ENCODE results near the gene STYXL1.

- TF ChIP-seq POLR2A (IDR thresholded peaks at IDR 0.05), result no peak
- no peak for TF ChIP-seq CTCF (IDR thresholded peaks at IDR 0.05 in 4 of 5, conservative IDR thresholded peaks at IDR 0.05 in 1 of 5)
Measured at GRCh38 chr7:76065016-76065612, 17.3 kb upstream of the STYXL1 start.

All from gastrocnemius medialis (tissue), 4 donors.